ENCODE measurements around the gene RNF180. TPM values are rescaled to one million over a fixed set of nuclear protein-coding genes. Genes with fewer than 3 reads are reported as not detected.
A peak's percentile ranks its signal among the peaks of the same experiment; 100 is the strongest.

RNF180 gene
- total and polyA plus RNA-seq, 4 donors: 1.1 to 13.7 (median 2.7) TPM

DNA sequence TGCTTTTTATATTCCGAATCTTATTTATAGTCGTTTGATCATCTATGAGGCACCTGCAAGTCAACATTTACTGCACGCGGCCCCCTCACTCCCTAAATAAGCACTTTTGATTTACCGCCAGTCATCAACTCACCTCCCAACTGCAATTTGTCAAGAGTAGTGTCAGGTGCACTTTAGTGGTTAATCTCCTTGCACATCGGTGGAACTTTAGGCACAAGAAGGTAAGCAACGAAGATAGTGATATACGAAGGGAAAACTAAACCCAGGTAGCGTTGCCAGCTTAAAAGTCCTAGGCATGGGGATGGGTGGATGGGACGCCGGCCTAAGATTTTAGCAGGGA is 513 bp upstream of the RNF180 start:
- 30% methylated on average over 11 of the region's 11 CpGs for WGBS
- peak overlapping the region; percentile 73 to 94 (median 83) for H3K4me3 ChIP-seq (ENCODE audit: low read depth in 1 of 3, low read length in 3 of 3)
- TF ChIP-seq REST (IDR thresholded peaks at IDR 0.05) (no peak), SP1 (IDR thresholded peaks at IDR 0.05) (no peak), RAD21 (IDR thresholded peaks at IDR 0.05) (no peak), EGR1 (IDR thresholded peaks at IDR 0.05; ENCODE audit: low read depth in 2 of 2) (no peak), TAF1 (conservative IDR thresholded peaks at IDR 0.05) (no peak), HNF4G (IDR thresholded peaks at IDR 0.05) (no peak), YY1 (IDR thresholded peaks at IDR 0.05) (no peak), HNF4A (conservative IDR thresholded peaks at IDR 0.05) (no peak), NR2F2 (IDR thresholded peaks at IDR 0.05) (no peak), FOXA2 (IDR thresholded peaks at IDR 0.05) (no peak), GABPA (IDR thresholded peaks at IDR 0.05 in 1 of 2, conservative IDR thresholded peaks at IDR 0.05 in 1 of 2) (no peak), JUND (IDR thresholded peaks at IDR 0.05) (no peak), FOXA1 (IDR thresholded peaks at IDR 0.05) (no peak), ZBTB33 (IDR thresholded peaks at IDR 0.05) (no peak), RXRA (IDR thresholded peaks at IDR 0.05) (no peak), ATF3 (IDR thresholded peaks at IDR 0.05) (no peak)
- TF ChIP-seq, protein P1, sequence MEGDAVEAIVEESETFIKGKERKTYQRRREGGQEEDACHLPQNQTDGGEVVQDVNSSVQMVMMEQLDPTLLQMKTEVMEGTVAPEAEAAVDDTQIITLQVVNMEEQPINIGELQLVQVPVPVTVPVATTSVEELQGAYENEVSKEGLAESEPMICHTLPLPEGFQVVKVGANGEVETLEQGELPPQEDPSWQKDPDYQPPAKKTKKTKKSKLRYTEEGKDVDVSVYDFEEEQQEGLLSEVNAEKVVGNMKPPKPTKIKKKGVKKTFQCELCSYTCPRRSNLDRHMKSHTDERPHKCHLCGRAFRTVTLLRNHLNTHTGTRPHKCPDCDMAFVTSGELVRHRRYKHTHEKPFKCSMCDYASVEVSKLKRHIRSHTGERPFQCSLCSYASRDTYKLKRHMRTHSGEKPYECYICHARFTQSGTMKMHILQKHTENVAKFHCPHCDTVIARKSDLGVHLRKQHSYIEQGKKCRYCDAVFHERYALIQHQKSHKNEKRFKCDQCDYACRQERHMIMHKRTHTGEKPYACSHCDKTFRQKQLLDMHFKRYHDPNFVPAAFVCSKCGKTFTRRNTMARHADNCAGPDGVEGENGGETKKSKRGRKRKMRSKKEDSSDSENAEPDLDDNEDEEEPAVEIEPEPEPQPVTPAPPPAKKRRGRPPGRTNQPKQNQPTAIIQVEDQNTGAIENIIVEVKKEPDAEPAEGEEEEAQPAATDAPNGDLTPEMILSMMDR (IDR thresholded peaks at IDR 0.05; ENCODE audit: low read depth, low read length, missing input control): no peak
- TF ChIP-seq, protein P2, sequence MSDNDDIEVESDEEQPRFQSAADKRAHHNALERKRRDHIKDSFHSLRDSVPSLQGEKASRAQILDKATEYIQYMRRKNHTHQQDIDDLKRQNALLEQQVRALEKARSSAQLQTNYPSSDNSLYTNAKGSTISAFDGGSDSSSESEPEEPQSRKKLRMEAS (IDR thresholded peaks at IDR 0.05): no peak
- peaks cover 0 to 33% (median 19%) of the 10 kb centered on the region in 4 donors for H3K4me1 ChIP-seq (ENCODE audit: control insufficient read depth in 4 of 4, insufficient read depth in 4 of 4, low read length in 3 of 4)
- no peaks in the 10 kb centered on the region for H3K27me3 ChIP-seq (ENCODE audit: control insufficient read depth in 4 of 4, insufficient read depth in 4 of 4, low read length in 3 of 4)
- H3K9ac ChIP-seq (ENCODE audit: low read depth in 1 of 2, low read length in 2 of 2): peak overlapping the region; percentile 17 to 68
- DNase-seq (ENCODE audit: low spot score): no peak
- peak overlapping the region; percentile 61 to 82 for H3K27ac ChIP-seq (ENCODE audit: low read depth in 1 of 2, low read length in 2 of 2)
- H3K9me3 ChIP-seq (ENCODE audit: control insufficient read depth in 4 of 4, low read length in 3 of 4): no peaks in the 10 kb centered on the region
- H3K36me3 ChIP-seq (ENCODE audit: control insufficient read depth in 4 of 4, insufficient read depth in 3 of 4, low read depth in 1 of 4, low read length in 3 of 4): no peaks in the 10 kb centered on the region

All from liver (tissue), 9 donors.